ENCODE measurements around the gene SPN. TPM values are rescaled to one million over a fixed set of nuclear protein-coding genes. Genes with fewer than 3 reads are reported as not detected.
"Not testable (repeated sequence)": the region's sequence is repeated elsewhere in the genome, so short reads cannot be mapped to it uniquely, and the experiment has no call there.

The SPN gene
- total RNA-seq, 1 experiment from 2014 or later, result not detected

- H3K4me3 Mint-ChIP-seq (ENCODE audit: unreplicated experiment), result peak overlapping the region; percentile 27
- H3K4me3 ChIP-seq (ENCODE audit: low read depth, low read length), result no peak overlapping the region
- BruUV-seq (replicated peaks), result no TSS peak
- peaks cover 93% of the 10 kb centered on the region for H3K36me3 Mint-ChIP-seq (ENCODE audit: insufficient read depth, unreplicated experiment)
- peak overlapping the region; percentile 78 for H3K27ac Mint-ChIP-seq (ENCODE audit: unreplicated experiment)
- DNase-seq, result no peak
- no peaks in the 10 kb centered on the region for H3K27me3 Mint-ChIP-seq (ENCODE audit: insufficient read depth, unreplicated experiment)
- no peaks in the 10 kb centered on the region for H3K9me3 Mint-ChIP-seq (ENCODE audit: unreplicated experiment)
- intact Hi-C loops (cut with micrococcal nuclease; ENCODE audit: unreplicated experiment), result no loop called here
- no peaks in the 10 kb centered on the region for H3K9me3 ChIP-seq
- ChIA-PET CTCF (no interaction called here), POLR2A (no interaction called here)
- peaks cover 38% of the 10 kb centered on the region for H3K4me1 Mint-ChIP-seq (ENCODE audit: low read depth, unreplicated experiment)
- peaks cover 5% of the 10 kb centered on the region for H3K36me3 ChIP-seq (ENCODE audit: control insufficient read depth, insufficient read depth, low read length)
- H3K4me1 ChIP-seq, result peaks cover 25% of the 10 kb centered on the region
- H3K27me3 ChIP-seq (replicated peaks; ENCODE audit: control insufficient read depth, insufficient read depth, low read length), result no peaks in the 10 kb centered on the region
- TF ChIP-seq CTCF (IDR thresholded peaks at IDR 0.05; ENCODE audit: insufficient read depth in 1 of 2, low read depth in 1 of 2, low read length in 1 of 2, severe bottlenecking in 1 of 2, unreplicated experiment in 1 of 2), result no peak
Measured at GRCh38 chr16:29686740-29687332, 23.8 kb downstream of the SPN start.

DNA sequence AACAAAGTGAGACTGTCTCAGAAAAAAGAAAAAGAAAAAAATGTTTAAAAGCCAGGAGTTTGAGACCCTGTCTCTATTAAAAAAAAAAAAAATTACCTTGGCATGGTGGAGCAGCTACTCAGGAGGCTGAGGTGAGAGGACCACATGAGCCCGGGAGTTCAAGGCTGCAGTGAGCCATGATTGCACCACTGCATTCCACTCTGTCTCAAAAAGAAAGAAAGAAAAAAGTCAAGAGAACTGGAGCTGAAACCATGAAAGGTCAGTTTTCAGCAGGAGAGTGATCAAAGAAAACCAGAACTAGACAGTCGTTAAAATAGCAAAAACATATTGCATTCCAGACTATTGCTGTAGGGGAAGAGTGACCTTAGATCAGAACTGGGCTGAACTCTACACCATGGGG is 24.7 kb downstream of the SPN start:
- BruUV-seq (replicated peaks), result no TSS peak
- H3K27ac Mint-ChIP-seq (ENCODE audit: unreplicated experiment), result peak overlapping the region; percentile 23
- ChIA-PET CTCF (no interaction called here), POLR2A (no interaction called here)
- peaks cover 5% of the 10 kb centered on the region for H3K36me3 ChIP-seq (ENCODE audit: control insufficient read depth, insufficient read depth, low read length)
- intact Hi-C loops (cut with micrococcal nuclease; ENCODE audit: unreplicated experiment), result no loop called here
- peak overlapping the region; percentile 30 for H3K4me3 Mint-ChIP-seq (ENCODE audit: unreplicated experiment)
- no peaks in the 10 kb centered on the region for H3K27me3 ChIP-seq (replicated peaks; ENCODE audit: control insufficient read depth, insufficient read depth, low read length)
- no peaks in the 10 kb centered on the region for H3K9me3 ChIP-seq
- no peaks in the 10 kb centered on the region for H3K9me3 Mint-ChIP-seq (ENCODE audit: unreplicated experiment)
- peaks cover 25% of the 10 kb centered on the region for H3K4me1 ChIP-seq
- H3K36me3 Mint-ChIP-seq (ENCODE audit: insufficient read depth, unreplicated experiment), result peaks cover 88% of the 10 kb centered on the region
- H3K4me3 ChIP-seq (ENCODE audit: low read depth, low read length), result no peak overlapping the region
- no peak for DNase-seq
- no peaks in the 10 kb centered on the region for H3K27me3 Mint-ChIP-seq (ENCODE audit: insufficient read depth, unreplicated experiment)
- peaks cover 38% of the 10 kb centered on the region for H3K4me1 Mint-ChIP-seq (ENCODE audit: low read depth, unreplicated experiment)
- TF ChIP-seq CTCF (IDR thresholded peaks at IDR 0.05; ENCODE audit: insufficient read depth in 1 of 2, low read depth in 1 of 2, low read length in 1 of 2, severe bottlenecking in 1 of 2, unreplicated experiment in 1 of 2), result no peak

GRCh38 chr16:29688172-29688571 is 25.1 kb downstream of the SPN start:
- Mint-ChIP-seq H3K9me3 (ENCODE audit: unreplicated experiment) (no peaks in the 10 kb centered on the region), H3K36me3 (ENCODE audit: insufficient read depth, unreplicated experiment) (peaks cover 89% of the 10 kb centered on the region), H3K4me1 (ENCODE audit: low read depth, unreplicated experiment) (peaks cover 38% of the 10 kb centered on the region), H3K27ac (ENCODE audit: unreplicated experiment) (peak overlapping the region; percentile 23), H3K27me3 (ENCODE audit: insufficient read depth, unreplicated experiment) (no peaks in the 10 kb centered on the region), H3K4me3 (ENCODE audit: unreplicated experiment) (peak overlapping the region; percentile 30)
- Histone ChIP-seq H3K27me3 (replicated peaks; ENCODE audit: control insufficient read depth, insufficient read depth, low read length) (no peaks in the 10 kb centered on the region), H3K9me3 (no peaks in the 10 kb centered on the region), H3K4me1 (peaks cover 25% of the 10 kb centered on the region), H3K36me3 (ENCODE audit: control insufficient read depth, insufficient read depth, low read length) (peaks cover 5% of the 10 kb centered on the region), H3K4me3 (ENCODE audit: low read depth, low read length) (no peak overlapping the region)
- TF ChIP-seq CTCF (IDR thresholded peaks at IDR 0.05; ENCODE audit: insufficient read depth in 1 of 2, low read depth in 1 of 2, low read length in 1 of 2, severe bottlenecking in 1 of 2, unreplicated experiment in 1 of 2), result no peak
- no TSS peak for BruUV-seq (replicated peaks)
- ChIA-PET POLR2A (no interaction called here), CTCF (no interaction called here)
- no peak for DNase-seq
- intact Hi-C loops (cut with micrococcal nuclease; ENCODE audit: unreplicated experiment), result no loop called here

DNA sequence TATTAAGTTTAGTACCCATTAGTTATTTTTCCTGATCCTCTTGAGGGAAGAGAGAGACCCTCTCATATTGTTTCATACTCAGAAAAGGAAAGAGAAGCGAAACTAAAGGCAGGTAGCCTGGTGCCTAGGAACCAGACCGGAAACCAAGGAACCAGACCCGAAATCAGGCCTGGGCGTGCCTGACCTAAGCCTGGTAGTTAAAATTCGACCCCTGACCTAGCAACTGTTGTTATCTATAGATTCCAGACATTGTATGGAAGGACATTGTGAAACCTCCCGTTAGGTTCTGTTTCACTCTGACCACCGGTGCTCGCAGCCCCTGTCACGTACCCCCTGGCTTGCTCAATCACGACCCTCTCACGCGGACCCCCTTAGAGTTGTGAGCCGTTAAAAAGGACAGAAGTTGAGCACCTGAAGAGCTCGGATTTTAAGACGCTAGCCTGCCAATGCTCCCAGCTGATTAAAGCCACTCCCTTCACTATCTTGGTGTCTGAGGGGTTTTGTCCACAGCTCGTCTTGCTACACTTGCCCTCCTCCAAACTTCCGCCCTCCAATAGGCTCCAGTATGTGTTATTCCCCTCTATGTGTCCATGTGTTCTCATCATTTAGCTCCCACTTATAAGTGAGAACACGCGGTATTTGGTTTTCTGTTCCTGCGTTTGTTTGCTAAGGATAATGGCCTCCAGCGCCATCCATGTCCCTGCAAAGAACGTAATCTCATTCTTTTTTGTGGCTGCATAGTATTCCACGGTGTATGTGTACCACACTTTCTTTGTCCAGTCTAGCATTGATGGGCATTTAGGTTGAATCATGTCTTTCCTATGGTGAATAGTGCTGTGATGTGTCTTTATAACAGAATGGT is 26.7 kb downstream of the SPN start:
- Mint-ChIP-seq H3K4me1 (ENCODE audit: low read depth, unreplicated experiment) (peaks cover 31% of the 10 kb centered on the region), H3K4me3 (ENCODE audit: unreplicated experiment) (peak overlapping the region; percentile 18), H3K36me3 (ENCODE audit: insufficient read depth, unreplicated experiment) (peaks cover 85% of the 10 kb centered on the region)
- POLR2A ChIA-PET; H3K9me3 ChIP-seq; H3K27me3 ChIP-seq (replicated peaks; ENCODE audit: control insufficient read depth, insufficient read depth, low read length); CTCF ChIA-PET; H3K36me3 ChIP-seq (ENCODE audit: control insufficient read depth, insufficient read depth, low read length); H3K27ac Mint-ChIP-seq (ENCODE audit: unreplicated experiment); H3K9me3 Mint-ChIP-seq (ENCODE audit: unreplicated experiment); H3K27me3 Mint-ChIP-seq (ENCODE audit: insufficient read depth, unreplicated experiment); intact Hi-C loops (cut with micrococcal nuclease; ENCODE audit: unreplicated experiment); H3K4me3 ChIP-seq (ENCODE audit: low read depth, low read length); BruUV-seq (replicated peaks): not testable (repeated sequence)
- DNase-seq, result peak; percentile 42 to 50
- peaks cover 25% of the 10 kb centered on the region for H3K4me1 ChIP-seq

DNA sequence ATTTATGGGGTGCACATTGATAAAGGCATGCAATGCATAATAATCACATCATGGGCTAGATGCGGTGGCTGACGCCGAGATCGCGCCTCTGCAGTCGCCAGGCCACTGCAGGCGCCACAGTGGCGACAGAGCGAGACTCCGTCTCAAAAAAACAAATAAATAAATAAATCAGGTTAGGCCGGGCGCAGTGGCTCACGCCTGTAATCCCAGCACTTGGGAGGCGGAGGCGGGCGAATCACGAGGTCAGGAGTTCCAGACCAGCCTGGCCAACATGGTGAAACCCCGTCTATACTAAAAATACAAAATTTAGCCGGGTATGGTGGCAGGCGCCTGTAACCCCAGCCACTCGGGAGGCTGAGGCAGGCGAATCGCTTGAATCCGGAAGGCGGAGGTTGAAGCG is 29.6 kb downstream of the SPN start:
- CTCF ChIA-PET; BruUV-seq (replicated peaks); H3K27me3 ChIP-seq (replicated peaks; ENCODE audit: control insufficient read depth, insufficient read depth, low read length); H3K4me3 ChIP-seq (ENCODE audit: low read depth, low read length); H3K9me3 ChIP-seq; H3K36me3 ChIP-seq (ENCODE audit: control insufficient read depth, insufficient read depth, low read length); H3K27ac Mint-ChIP-seq (ENCODE audit: unreplicated experiment); H3K27me3 Mint-ChIP-seq (ENCODE audit: insufficient read depth, unreplicated experiment); H3K9me3 Mint-ChIP-seq (ENCODE audit: unreplicated experiment); intact Hi-C loops (cut with micrococcal nuclease; ENCODE audit: unreplicated experiment); DNase-seq; H3K4me3 Mint-ChIP-seq (ENCODE audit: unreplicated experiment); POLR2A ChIA-PET: not testable (repeated sequence)
- H3K36me3 Mint-ChIP-seq (ENCODE audit: insufficient read depth, unreplicated experiment), result peaks cover 83% of the 10 kb centered on the region
- H3K4me1 ChIP-seq, result peaks cover 16% of the 10 kb centered on the region
- H3K4me1 Mint-ChIP-seq (ENCODE audit: low read depth, unreplicated experiment), result peaks cover 15% of the 10 kb centered on the region
